ENCODE measurements around the gene DNAH1.

The DNAH1 gene

DNA sequence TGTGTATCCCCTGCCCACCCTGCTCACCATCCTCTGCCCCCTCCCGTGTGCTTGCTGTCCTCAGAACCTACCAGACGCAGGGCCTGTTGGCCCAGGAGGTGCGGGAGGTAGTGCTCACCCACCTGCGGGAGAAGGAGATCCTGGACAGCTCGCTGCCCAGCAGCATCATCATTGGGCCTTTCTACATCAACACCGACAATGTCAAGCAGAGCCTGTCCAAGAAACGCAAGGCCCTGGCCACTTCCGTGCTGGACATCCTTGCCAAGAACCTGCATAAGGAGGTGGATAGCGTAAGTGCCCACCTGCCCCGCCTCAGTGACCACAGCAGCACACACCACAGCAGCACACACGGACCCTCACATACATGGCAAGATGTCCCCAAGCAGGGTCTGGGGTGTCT lies 33.0 kb downstream of the DNAH1 start:
- Histone ChIP-seq H3K27ac (no peak overlapping the region), H3K27me3 (replicated peaks) (no peaks in the 10 kb centered on the region), H3K36me3 (replicated peaks) (no peaks in the 10 kb centered on the region), H3K4me3 (ENCODE audit: low read depth, low read length) (no peak overlapping the region)
- in situ Hi-C loops (cut with HindIII; ENCODE audit: low pct_ligation_motif_present, low sequenced_read_pairs), result no loop called here
- TF ChIP-seq, protein P1, sequence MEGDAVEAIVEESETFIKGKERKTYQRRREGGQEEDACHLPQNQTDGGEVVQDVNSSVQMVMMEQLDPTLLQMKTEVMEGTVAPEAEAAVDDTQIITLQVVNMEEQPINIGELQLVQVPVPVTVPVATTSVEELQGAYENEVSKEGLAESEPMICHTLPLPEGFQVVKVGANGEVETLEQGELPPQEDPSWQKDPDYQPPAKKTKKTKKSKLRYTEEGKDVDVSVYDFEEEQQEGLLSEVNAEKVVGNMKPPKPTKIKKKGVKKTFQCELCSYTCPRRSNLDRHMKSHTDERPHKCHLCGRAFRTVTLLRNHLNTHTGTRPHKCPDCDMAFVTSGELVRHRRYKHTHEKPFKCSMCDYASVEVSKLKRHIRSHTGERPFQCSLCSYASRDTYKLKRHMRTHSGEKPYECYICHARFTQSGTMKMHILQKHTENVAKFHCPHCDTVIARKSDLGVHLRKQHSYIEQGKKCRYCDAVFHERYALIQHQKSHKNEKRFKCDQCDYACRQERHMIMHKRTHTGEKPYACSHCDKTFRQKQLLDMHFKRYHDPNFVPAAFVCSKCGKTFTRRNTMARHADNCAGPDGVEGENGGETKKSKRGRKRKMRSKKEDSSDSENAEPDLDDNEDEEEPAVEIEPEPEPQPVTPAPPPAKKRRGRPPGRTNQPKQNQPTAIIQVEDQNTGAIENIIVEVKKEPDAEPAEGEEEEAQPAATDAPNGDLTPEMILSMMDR (IDR thresholded peaks at IDR 0.05; ENCODE audit: low read depth, low read length, missing control alignments), result no peak
- DNase-seq, result no peak

DNA sequence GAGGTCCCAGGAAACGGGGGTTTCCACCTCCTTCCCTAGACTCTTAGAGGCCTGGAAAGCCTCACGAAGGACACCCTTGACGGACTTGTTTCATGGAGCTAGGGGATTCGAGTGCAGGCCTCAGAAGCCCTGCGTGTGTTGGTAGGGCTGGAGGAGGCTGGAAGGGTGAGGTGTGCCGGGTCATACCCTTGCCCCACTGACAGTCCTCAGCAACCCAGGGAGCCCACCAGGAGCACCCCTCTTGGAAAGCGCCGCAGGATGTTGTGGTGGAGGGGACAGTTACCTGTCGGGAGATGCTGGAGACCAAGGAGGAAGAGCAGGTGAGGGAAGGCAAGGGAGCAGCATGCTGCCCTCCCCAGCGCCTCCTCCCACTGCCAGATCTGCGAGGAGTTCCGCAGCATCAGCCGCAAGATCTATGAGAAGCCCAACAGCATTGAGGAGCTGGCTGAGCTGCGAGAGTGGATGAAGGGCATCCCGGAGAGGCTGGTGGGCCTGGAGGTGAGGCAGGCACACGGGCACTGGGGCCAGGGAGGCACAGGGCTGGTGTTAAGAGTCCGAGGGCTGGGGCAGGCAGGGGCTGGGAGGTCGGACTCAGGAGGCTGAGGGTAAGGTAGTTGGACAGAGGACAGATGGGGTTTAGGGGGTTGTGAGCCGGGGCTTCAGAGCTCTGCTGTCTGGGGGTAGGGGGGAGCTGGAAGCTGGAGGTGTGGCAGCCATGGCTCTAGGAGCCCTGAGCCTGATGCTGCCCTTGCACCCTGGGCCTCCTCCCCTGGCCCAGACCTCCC lies 33.7 kb downstream of the DNAH1 start:
- no peaks in the 10 kb centered on the region for H3K27me3 ChIP-seq (replicated peaks)

GRCh38 chr3:52350416-52350815 lies 34.3 kb downstream of the DNAH1 start:
- no peak for DNase-seq
- in situ Hi-C loops (cut with HindIII; ENCODE audit: low pct_ligation_motif_present, low sequenced_read_pairs), result no loop called here
- Histone ChIP-seq H3K27me3 (replicated peaks) (no peaks in the 10 kb centered on the region), H3K27ac (no peak overlapping the region), H3K36me3 (replicated peaks) (no peaks in the 10 kb centered on the region), H3K4me3 (ENCODE audit: low read depth, low read length) (no peak overlapping the region)
- TF ChIP-seq, protein P1 (IDR thresholded peaks at IDR 0.05; ENCODE audit: low read depth, low read length, missing control alignments), result no peak

More for the DNA sequence above, 33.7 kb downstream of the DNAH1 start:
- TF ChIP-seq, protein P1 (IDR thresholded peaks at IDR 0.05; ENCODE audit: low read depth, low read length, missing control alignments), result no peak
- H3K36me3 ChIP-seq (replicated peaks), result no peaks in the 10 kb centered on the region
- H3K4me3 ChIP-seq (ENCODE audit: low read depth, low read length), result no peak overlapping the region
- H3K27ac ChIP-seq, result no peak overlapping the region
- in situ Hi-C loops (cut with HindIII; ENCODE audit: low pct_ligation_motif_present, low sequenced_read_pairs), result no loop called here
- no peak for DNase-seq

- H3K4me3 ChIP-seq (ENCODE audit: low read depth, low read length), result no peak overlapping the region
- TF ChIP-seq, protein P1 (IDR thresholded peaks at IDR 0.05; ENCODE audit: low read depth, low read length, missing control alignments), result no peak
- H3K36me3 ChIP-seq (replicated peaks), result no peaks in the 10 kb centered on the region
- no peak for DNase-seq
- H3K27me3 ChIP-seq (replicated peaks), result no peaks in the 10 kb centered on the region
- no peak overlapping the region for H3K27ac ChIP-seq
- in situ Hi-C loops (cut with HindIII; ENCODE audit: low pct_ligation_motif_present, low sequenced_read_pairs), result no loop called here
Measured at GRCh38 chr3:52350981-52351761, 35.1 kb downstream of the DNAH1 start.

- in situ Hi-C loops (cut with HindIII; ENCODE audit: low pct_ligation_motif_present, low sequenced_read_pairs), result no loop called here
- no peak for DNase-seq
- Histone ChIP-seq H3K36me3 (replicated peaks) (no peaks in the 10 kb centered on the region), H3K27ac (no peak overlapping the region), H3K4me3 (ENCODE audit: low read depth, low read length) (no peak overlapping the region), H3K27me3 (replicated peaks) (no peaks in the 10 kb centered on the region)
- TF ChIP-seq, protein P1 (IDR thresholded peaks at IDR 0.05; ENCODE audit: low read depth, low read length, missing control alignments), result no peak
Measured at GRCh38 chr3:52351762-52352368, 35.7 kb downstream of the DNAH1 start.

Data from brain microvascular endothelial cell (primary cell).